HG02588 (cell line): ENCODE results near the gene RPTOR.

Experiments
- ATAC-seq: cut with Tn5 transposase; IDR thresholded peaks from one replicate; pipeline ENCODE4 v1.9.1; 2021; ENCODE audit warnings: mild to moderate bottlenecking, moderate library complexity; ENCODE audit not compliant: unreplicated experiment

Gene RPTOR

DNA sequence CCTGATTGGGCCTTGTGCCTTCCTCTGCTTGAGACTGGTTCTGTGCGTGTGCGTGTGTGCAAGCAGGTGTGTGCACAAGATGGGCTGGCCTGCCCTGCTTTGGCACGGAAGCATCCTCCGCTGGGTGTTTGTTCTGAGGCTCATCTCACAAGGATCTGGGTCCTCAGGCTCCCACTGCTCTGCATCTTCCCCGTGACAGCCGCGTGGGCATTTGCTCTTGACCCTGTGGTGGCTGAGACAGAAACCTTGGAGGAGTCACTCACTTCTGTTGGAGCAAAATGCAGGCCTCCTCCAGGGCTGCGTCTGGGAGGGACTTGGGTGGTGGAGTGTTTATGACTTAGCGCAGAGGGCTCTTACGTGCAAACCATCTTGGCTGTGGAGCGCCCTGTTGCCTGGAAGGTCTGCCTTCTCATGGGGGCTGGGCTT, 119.2 kb downstream of the RPTOR start:
- ATAC-seq = no peak

DNA sequence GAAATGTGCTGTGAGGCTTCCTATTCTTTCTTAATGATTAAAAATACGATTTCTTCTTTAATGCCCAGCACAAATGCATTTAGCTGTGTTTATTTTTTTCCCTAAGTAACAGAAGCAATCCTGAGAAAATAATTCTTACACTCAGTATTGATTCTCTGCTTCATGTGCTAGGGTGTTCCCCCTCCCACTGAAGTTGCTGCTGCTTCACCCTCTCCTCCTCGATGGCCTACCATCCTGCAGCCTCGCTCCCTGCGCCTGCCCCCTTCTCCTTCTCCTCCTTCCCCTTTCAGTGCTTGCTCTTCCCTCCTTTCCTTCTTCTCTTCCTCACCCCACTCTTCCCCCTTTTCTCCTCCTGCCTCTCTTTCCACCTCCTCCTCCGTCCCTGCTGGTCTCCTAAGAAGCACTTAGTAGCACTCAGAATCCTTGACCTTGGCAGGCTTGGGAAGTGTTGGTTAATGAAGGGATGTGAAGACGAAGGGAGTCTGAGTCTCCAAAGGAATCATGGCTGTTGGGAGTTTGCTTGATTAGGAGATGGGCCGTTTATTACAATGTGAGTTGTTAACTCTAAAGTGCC, 119.7 kb downstream of the RPTOR start:
- ATAC-seq = no peak

DNA sequence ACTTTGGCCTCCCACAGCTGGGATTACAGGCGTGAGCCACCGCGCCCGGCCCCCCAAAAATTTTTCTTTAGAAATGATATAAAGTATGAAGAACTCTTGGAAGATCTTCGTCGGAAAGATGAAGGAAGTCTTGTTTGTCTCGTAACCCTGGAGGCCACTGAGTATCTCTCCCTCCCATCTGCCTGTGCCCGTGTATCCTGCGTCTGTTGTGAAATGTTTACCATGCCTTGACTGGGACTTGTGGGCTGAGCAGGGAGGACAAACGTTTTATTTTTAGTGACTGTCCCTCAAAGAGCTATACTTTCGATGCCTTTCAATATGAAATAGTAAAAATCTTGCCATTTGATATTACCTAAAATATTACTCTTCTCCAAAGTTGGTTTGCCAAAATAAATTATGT, 121.2 kb downstream of the RPTOR start:
- ATAC-seq = no peak

DNA sequence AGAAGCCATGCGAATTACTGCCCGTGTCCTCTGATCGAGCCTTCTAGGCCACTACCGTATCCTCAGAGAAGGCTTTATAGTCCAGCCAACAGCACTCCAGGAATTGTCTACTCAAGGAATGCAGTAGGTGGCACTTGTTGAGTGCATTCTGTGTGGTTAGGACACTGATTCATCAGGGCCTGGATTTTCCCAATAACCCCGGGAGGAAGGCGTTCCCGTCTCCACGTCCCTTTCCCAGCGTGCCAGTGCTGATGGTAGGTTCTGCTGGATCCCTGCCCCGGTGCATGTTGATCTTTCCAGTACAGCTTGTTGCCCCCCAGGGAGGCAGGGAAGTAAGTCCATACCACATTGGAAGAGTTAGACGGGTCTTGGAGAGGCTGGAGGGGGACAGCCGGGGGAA, 122.2 kb downstream of the RPTOR start:
- no peak for ATAC-seq

DNA sequence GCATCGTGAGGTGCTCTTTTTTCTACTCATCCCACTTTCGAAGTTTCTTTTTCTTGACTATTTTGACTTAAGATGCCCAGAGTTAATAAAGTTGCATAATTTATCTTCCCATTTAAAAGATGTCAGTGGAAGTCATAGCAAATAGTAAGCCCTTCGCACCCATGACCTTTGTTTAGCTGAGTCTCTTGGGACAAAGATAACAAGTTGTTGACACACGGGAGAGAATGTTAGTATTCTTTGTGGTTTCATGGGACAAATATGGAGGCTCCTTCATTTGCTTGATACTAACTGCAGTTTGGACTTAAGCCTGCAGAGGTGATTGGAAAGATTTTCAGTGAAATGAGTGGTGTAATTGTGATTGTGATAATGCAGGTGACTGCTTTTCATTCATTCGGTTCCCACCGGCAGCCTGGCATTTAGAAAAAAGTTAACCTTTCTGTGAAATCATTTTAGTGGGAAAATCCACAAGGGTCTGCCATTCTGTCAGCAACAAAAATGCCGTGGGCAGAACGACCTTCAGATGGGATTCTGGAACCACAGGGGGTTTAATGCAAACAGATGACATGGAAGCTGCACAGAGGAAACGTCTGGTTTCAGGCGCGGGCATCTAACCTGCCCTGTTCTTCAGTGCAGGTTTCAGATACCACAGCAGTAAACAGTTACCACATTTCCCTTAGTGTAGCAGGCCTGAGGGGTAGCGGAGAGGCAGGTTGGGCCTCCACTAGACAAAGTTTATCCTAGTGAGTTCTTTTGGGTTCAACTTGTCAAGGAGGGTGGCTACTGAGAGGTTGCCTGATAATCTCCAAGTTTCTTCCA, 123.0 kb downstream of the RPTOR start:
- ATAC-seq = no peak

DNA sequence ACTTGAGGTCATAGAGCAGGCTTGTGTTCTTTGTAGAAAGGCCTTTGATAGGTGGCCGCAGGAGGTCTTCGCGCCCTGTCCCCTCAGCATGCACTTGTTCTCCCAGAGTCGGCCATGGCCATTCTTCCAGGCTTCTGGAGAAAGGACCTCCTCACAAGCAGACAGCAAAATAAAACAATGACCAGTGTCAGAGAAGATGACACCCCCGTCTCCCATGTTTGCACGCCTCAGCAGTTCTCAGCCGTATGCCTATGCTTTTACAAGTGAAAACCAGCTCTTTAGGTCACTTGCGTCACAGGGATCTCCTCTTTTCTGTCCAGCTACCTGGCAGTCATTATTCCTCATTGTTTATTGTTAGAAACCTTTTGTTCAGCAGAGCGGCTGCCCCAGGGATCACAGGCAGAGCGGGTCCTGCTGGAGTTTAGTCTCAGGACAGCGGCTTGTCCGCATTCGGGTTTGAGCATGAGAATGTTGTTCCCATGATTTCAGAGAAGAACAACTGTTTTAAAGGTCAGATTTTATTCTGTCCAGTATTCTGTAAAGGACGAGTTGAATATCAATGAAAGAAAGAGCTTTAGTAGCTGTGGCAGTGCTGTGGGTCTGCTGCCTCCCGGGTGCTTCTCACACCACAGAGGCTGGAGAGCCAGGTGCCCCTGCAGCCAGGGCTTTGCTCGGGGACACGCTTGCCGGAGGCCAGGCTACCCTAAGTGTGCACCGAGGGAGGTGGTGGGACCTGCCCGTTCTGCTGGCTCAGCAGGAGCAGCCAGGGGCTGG, 123.9 kb downstream of the RPTOR start:
- no peak for ATAC-seq

DNA sequence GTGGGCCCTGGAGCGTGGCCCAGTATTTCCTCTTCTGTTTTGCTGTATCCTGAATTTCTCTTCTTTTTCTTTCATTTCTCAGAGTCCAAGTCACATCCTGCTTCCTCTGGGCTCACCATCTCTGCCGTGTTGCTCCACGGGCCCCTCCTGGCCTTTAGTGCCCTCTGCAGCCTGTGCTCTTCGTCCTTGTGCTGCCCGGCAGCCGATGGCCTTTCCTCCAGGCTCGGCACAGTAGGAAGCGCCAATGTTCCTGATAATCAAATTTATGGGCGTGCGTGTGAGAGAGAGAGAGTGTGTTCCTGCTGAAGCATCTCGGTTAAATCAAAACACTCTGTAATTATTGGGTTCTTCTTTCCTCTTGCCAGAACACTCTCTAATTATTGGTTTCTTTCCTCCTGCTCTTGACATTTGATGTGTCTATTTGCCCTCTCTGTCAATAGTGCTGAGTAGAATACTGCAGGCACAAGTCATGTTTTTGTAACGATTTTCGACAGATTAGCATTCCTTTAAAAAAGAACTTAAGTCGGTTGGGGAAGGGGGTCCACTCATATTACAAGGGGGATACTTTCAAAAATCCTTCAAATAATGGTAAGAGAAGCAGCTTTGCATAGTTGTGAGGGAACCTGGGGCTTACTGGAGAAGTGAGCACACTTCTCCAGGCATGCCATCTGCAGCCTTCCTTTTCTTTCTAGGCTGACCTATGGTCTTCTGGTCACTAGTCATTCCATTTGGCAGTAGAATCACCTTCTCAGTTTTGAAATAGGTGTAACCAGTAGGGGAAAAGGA, 126.6 kb downstream of the RPTOR start:
- no peak for ATAC-seq

DNA sequence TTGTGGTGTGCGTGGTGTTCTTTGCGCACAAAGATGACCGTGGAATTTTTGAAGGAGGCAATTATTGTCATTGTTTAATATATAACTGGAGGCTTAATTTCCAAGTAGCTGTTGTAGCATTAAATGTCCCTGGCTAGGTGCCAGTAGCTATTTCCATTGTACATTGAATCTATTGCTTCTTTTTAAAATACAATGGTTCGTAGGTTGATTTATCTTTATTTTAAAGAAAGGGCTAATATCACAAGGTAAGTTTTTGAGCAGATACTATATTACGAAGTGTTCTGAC, 127.1 kb downstream of the RPTOR start:
- ATAC-seq = no peak

DNA sequence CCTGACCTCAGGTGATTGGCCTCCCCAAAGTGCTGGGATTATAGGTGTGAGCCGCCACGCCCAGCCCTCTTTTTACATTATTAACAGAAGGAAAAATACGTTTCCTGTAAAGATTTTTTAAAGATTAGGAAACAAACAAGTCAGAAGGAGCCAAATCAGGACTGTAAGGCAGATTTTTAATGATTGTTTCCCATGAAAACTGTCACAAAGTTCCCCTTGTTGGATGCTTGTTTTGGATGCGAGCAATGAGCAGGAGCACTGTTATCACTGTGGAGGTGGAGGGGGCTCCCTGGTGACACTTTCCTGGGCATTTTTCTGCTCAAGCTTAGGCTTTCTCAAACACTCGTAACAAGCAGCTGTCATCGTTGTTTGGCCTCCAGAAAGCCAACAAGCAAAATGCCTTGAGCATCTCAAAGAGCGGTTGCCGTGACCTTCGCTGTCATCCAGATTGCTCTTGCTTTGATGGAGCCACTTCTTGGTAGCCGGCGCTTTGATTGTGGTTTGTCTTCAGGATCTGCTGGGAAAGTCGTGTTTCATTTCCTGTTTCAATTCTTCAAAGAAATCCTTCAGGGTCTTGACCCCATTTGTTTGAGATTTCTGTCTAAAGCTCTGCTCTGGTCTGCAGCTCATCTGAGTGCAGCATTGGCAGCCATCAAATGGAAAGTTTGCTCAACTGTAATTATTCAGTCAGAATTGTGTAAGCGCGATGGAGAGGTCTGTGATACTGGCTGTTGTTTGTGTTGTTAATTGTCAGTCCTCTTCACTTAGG, 128.7 kb downstream of the RPTOR start:
- no peak for ATAC-seq

DNA sequence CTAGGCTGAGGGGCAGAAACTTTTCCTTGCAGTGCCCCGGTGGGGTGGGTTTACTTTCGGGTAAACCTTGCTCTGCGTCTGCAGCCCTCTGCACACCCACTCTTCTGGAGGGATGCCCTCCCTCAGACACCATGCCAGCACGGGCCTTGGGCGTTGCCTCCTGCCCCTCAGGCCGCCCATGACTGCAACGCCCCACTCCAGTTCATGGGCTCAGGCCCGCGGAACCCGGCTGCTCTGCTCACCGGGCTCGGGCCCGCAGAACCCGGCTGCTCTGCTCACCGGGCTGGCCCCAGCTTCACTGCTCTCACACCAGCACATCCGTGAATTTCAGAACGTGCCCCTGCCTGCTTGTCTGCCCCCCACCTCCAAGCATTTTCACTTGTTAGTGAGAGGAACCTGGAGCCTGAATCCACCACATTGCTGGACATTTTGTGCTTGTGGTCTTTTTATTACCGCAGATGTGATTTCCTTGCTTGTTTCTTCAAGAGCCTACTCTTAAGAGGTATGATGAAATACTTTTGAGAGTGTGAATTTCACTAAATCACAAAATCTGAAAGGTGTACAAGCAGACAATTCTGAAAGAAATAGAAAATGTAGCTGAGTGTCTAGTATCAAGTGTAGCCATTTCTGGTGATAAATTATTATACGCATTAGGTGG, 130.9 kb downstream of the RPTOR start:
- ATAC-seq = no peak

DNA sequence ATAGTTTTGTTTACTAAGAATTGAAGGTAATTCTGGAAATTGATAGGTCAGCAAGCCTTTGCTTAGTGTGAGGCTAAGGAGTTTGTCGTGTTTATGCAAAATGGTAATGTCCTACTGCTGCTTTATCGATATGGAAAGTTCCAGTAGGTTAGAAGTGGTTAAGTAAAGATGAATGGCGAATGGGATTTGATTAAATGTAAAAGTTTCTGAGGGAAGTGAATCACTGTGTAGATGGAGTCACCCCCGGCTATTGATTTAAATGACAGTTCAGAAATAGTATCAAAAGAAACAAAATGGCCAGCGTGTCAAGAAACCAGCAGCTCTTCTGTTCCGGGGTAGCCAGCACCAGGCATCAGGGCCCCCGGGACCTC, 131.4 kb downstream of the RPTOR start:
- ATAC-seq = no peak

DNA sequence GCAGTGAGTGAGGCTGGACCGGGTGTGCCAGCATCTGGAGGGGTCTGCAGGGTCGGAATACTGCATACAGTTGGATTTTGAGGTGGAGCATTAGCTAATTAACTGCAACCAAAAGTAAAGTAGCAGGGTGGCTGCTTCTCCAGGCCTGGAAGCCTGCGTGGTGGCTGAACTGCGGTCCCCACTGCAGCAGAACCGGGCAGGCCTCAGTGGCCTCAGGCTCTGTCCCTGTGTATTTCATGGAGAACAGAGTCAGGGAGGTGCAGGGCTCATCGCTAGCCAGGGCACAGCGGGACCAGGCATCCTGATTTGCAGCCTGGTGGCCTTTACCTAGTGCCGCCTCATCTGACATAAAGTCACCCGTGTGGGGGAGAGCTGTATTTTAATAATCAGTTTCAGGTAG, 131.9 kb downstream of the RPTOR start:
- no peak for ATAC-seq

DNA sequence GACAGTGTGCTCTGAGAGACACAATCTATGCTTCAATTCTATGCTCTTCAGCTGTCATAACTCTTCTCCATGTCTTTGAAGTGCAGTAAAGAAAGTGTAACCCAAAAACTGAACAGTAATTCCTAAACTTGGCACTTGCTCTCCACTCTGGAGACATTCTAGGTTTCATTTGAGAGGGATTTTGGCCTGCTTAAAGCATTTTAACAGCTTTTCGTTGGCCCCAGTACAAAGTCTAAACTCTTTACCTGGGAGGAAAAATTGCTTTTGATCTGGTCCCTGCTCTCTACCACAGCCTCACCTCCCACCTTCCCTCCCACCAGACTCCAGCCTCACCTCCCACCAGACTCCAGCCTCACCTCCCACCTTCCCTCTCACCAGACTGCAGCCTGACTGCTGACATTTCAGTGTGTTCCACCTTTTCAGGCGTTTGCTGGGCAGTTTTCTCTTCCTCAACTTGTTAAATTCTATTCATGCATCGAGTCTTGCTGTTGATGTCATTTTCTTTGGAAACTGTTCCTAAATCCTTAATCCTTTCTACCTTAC, 132.6 kb downstream of the RPTOR start:
- no peak for ATAC-seq

DNA sequence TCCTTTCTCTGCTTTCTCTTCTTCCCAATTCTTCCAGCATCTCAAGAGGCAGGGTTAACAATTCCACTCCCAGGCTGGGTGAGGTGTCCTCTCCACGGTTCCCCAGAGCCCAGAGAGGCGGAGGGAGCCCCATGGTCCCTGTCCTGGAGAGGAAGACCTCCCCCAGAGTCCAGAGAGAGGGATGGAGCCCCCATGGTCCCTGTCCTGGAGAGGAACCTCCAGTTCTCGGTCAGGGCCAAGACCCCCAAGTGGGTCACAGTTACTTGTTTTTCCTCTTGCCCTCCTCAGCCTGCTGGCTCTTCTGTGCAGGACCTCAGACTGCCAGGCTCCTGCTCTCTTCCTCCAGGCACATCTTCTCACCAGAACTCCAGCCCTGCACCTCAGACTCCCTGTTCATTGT, 135.2 kb downstream of the RPTOR start:
- no peak for ATAC-seq

DNA sequence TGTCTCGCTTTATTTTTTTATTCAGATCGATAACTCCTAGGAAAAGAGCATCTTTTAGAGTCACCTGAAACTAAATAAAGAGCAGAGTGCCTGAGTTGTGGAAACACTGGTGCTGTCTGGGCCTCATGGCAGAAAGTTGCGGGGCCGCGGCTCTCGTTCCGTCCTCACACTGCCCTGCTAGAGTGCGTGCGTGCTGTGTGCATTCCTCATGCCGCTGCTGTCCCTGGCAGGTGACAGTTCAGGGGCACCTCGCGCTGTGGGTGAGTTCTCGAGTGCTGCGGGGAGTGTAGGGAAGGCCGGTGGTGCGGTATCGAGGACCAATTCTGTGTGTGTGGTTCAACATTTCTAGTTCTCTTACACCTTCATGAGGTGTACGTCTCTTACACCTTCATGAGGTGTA, 136.6 kb downstream of the RPTOR start:
- no peak for ATAC-seq

DNA sequence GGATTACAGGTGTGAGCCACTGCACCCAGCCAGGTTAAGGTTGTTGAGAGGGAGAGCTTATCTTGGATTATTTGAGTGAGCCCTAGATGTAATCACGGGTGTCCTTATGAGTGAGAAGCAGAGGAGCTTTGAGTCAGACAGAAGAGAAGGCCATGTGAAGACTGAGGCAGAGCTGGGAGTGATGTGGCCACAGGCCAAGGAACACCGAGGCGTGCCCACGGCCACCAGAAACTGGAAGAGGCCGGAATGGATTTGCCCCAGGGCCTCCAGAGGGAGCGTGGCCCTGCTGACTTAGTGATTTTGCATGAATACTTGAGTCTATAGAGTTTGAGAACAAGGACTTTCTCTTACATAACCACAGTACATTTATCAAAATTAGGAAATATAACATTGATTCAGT, 137.7 kb downstream of the RPTOR start:
- ATAC-seq = no peak

DNA sequence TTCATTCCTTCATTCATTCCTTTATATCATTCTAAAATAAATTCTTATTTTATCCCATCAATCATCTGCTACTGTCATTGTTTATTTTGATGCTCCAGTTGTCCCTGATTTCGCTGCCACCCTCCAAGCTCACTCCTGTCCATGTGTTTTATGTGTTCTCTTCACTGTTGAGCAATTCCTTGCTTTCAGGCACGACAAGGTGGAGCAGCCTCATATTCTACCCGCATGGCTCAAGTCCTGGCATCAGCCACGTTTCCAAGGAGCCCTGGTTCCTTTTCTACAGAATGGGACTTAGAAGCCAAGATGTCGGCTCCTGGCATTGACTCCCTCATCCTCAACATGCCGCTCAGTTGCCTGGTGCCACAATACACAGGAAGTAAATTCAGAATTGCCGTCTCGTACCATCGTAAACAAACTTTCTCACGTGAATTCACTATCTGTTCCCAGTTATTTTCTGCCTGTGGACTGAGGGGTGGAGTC, 139.0 kb downstream of the RPTOR start:
- ATAC-seq = no peak

DNA sequence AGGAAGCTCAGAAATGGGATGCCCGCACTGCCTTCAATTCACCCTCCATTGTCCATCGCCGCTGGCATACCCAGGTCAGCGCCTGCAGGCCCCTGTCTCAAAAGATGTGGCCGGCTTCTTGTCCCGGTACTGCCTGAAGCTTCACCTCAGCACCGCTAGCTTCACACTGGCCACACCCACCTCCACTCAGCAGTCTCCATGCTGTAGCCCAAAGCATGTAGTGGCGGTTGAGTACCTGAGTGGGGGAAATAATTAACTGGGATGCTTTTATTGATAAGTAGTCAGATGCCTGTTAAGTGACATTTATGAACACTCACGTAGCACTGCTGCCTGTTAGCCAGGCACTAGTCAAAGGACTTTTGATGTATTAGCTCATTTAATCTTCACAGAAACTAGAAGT, 143.2 kb downstream of the RPTOR start:
- ATAC-seq = no peak

DNA sequence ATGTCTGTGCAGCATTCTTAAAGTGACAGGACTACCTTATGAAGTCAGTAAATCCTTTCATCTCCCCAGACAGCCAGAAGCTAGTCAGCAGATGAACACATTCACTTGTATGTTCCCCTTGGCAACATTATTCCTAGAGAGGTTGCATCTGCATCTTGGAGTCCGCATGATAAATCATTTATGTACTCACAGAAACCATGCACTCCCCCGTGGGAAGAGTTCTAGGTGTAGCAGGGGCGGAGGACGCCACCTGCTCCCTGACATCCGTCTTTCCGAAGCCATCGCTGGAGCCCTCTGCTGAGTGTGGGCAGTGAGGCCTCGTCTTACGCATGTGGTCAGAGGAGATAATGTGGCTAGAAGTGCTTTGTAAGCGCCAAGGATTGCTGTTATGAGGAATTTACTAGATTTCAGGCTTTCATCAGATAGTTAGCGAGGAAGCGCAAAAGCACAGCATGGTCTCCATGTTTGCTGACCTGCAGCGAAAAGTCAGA, 144.5 kb downstream of the RPTOR start:
- ATAC-seq = no peak

DNA sequence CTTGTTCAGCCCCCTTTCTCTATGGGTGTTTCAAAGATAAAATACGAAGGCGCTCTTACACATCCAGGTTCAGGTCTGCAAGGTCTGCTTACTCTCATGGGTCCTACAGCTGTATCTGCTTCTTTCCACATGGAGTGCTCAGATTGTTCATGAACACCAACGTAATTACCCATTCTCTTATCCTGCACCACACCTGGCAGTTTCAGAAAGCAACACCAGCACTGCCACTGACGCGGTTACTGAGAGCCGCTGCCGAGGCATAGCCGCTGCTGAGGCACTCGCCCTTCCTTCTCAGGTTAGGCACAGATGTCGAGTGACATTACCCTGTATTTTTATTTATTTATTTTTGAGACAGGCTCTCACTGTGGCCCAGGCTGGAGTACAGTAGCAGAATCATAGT, 147.1 kb downstream of the RPTOR start:
- no peak for ATAC-seq
